PFSK-1 (cell line): ENCODE results near the gene SIM1.

Experiments
- POLR2AphosphoS5 ChIP-seq: IDR thresholded peaks from 2 replicates; pipeline ENCODE4 v1.6.1; 2012; ENCODE audit warnings: low read depth, mild to moderate bottlenecking, control low read depth, low read length, moderate library complexity
- REST ChIP-seq, 2 experiments: IDR thresholded peaks; 2 replicates each; pipeline versions ENCODE4 v1.6.1 to v1.8.0; 2011 to 2012; ENCODE audit warnings: low read depth in 2 of 2, low read length in 2 of 2, control low read depth in 1 of 2, inconsistent platforms in 1 of 2, mild to moderate bottlenecking in 1 of 2, moderate library complexity in 1 of 2; ENCODE audit not compliant: insufficient read depth in 1 of 2
- SIN3A ChIP-seq: IDR thresholded peaks from 2 replicates; pipeline ENCODE4 v1.6.1; 2012; ENCODE audit warnings: mild to moderate bottlenecking, low read length, moderate library complexity, borderline replicate concordance; ENCODE audit not compliant: insufficient read depth
- TAF1 ChIP-seq: IDR thresholded peaks from 2 replicates; pipeline ENCODE4 v1.6.1; 2012; ENCODE audit warnings: low read length, control low read depth, borderline replicate concordance; ENCODE audit not compliant: insufficient read depth

DNA sequence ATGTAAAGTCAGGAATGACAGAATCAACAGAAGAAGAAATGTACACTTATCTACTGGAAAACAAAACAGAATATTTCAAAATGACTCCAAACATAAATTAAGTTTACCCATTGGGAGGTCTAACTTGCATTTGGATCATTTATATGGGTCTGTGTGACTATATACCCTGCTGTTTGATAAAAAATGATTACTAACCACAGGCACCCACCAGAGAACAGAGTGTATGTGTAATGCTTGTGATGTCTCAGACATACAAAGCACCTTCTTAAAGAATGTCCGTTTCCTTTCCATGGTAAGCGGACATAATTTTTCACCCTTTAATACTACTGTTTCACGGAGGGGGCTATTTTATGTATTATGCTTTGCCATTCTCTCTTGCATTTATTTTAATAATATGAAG lies 19.2 kb downstream of the SIM1 start:
- no peak for TF ChIP-seq TAF1
- no peak for TF ChIP-seq REST (IDR thresholded peaks at IDR 0.05; ENCODE audit: insufficient read depth in 1 of 2, low read depth in 2 of 2, low read length in 2 of 2)
- no peak for TF ChIP-seq SIN3A
- TF ChIP-seq POLR2AphosphoS5, result no peak
